GM18507 (cell line): ENCODE results near the gene CITED4.
A peak's percentile ranks its signal among the peaks of the same experiment; 100 is the strongest.

Experiments
- DNase-seq: peaks from one replicate; pipeline ENCODE4 v3.0.0; 2011; ENCODE audit warnings: low read depth; ENCODE audit not compliant: insufficient read length; ENCODE audit errors: extremely low spot score
- FAIRE-seq: peaks from 2 replicates; lab custom pipeline; 2011; peaks lifted over from hg19 to GRCh38; lab: Jason Lieb, UNC

CITED4 gene

DNA sequence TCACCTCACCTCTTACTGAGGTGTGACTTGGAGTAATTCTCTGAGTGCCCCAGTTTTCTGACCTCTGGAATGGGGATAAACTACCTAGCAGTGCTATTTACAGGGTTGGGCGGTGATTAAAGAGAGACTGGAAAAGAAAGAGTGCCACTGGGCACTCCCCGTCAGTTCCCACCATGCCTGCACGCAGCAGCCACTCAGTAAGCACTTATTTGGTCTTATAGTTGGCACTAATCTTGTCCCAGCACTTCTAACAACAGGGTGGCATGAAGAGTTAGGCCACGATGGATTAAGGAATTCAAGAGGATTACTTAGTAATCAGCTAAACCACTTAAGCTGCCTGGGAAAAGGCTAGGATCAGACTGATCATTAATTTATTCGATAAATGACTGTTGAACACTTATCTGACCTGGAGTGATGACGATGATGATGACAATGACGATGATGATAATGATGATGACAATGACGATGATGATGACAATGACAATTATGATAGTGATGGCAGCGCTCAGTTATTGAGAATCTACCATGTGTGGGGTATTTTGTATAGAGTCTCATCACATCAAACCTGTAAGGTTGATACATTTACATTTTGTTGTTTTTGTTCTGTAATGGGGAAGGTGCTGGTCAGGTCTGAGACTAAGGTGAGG is 5.4 kb downstream of the CITED4 start:
- no peak for DNase-seq
- no peak for FAIRE-seq

DNA sequence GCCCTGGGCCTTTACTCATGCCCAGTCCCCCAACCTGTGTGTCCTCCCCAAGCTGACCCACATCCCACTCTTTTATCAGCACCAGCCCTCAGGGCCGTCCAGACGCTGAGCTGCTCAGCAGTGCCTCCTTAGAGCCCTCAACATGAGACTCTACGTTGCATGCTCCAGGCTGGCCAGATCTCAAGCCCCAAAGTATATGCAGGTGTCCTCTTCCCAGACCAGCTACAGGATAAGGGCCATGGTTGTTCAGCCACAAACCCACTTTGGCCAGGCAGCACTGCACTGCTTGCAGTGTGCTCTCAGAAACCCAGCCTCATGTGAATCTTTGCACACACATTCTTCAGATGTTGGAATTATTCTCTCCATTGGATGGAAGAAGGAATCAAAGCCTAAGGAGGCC is 6.0 kb downstream of the CITED4 start:
- DNase-seq: no peak
- no peak for FAIRE-seq

DNA sequence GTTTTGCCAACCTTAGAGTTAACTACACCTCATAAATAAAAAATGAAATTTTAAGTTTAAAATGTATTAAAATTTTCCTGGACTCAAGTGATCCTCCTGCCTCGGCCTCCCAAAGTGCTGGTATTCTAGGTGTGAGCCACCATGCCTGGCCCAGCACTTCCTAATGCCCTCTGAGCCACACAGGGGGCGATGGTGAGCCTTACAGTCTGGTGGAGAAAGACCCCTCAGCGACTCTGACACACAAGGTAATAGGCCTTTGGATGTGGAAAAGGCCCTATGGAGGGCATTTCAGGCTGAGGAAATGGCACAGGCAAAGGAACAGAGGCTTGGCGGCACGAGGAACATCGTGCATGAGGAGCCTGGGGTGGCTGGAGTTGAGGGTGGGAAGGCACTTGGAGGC is 6.7 kb downstream of the CITED4 start:
- no peak for DNase-seq
- FAIRE-seq: no peak

DNA sequence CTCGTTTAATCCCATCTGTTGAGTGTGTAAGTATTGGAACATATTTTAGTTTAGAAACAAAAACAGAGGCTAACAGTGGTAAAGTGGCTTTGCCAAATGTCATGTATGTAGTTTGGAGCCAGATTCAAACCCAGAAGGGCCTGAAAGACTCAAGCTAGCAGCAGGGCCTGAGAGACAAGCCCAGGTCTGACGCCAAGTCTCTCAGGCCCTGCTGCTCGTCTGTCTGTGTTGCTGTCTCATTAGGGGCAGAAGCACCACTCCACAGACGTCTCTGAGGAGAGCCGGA is 8.3 kb downstream of the CITED4 start:
- DNase-seq: no peak
- no peak for FAIRE-seq

DNA sequence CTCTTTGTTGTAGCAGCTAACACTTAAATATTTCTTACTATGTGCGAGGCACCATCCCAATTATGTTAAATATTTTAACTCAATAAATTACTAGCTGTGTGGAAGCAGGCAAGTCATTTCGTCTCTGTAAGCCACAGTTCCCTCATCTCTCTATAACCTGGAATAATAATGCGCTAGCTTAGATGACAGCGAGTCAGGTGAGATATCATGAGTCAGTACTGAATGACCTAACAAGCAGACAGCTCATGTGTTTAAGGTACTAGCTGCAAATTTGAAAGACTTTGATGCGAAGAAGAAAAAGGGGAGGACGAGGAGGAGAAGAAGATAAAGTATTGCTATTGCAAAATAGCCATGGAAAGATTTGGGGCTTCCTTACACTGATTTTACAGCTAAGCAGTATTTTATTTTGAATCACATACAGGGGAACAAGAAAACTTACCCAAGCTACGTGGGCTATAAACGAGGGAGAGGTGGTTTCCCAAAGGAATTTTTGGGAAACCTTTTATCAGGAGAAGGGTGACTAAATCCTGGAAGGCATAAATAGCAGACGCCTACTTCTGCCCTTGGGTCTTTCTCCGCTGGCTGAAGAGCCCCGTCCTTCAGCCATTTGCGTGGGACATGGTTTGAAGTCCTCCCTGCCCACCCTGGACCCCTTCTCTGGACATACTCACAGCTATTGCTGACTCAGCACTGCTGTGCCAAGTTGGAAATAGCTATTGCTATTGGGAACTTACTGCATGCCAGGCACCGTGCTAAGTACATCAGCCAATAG is 8.9 kb downstream of the CITED4 start:
- no peak for FAIRE-seq
- DNase-seq: no peak

DNA sequence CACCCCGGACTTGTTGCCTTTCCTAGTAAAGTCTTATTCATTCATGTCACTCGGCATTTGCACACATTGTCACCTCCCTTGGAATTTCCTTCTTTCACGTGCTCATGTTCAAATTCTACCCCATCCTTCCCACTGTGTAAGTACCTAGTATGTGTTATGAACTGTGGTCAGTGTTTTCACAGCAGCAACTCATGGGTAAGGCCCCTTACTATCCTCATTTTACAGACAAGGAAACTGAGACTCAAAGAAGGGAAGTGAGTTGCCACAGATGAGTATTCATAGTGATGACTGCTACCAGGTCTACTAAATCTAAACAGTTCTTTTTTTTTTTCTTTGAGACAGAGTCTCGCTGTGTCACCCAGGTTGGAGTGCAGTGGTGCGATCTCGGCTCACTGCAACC is 10.5 kb downstream of the CITED4 start:
- DNase-seq (no peak), FAIRE-seq (no peak)

DNA sequence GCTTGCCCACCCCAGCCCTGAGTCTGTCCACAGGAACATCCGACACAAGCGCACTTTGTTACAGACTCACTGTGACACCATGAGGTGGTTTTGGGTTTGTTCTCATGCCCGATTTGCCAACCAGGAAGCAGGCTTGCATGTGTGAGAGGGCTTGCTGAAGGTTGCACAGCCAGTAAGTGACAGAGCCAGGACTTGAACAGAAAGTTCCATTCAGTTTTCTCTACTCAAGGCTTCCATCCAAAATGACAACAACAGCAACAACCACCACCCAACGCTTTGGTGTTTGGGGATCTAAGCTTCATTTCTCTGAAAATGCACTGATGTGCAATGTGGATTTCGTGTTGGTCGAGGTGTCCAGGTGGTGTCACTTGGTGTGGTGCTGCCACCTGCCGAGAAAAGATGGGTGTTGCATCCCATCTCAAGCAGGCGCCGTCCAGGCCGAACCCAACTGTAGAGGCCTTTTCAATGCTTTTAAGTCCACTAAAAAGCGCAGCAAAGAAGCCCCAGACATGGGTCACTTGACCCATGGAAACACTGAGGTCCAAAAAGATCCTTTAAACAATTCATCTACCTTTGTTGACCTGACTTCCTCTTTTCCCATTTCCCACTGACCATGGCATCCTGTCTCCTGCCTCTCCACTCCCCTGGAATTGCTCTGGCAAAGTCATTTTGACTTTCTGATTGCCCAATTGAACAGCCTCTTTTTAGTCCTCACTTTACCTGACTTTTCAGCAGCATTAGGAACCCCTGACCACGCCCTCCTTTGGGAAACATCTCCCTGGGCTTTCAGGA is 12.2 kb downstream of the CITED4 start:
- FAIRE-seq (peak; percentile 84), DNase-seq (peak; percentile 60)

DNA sequence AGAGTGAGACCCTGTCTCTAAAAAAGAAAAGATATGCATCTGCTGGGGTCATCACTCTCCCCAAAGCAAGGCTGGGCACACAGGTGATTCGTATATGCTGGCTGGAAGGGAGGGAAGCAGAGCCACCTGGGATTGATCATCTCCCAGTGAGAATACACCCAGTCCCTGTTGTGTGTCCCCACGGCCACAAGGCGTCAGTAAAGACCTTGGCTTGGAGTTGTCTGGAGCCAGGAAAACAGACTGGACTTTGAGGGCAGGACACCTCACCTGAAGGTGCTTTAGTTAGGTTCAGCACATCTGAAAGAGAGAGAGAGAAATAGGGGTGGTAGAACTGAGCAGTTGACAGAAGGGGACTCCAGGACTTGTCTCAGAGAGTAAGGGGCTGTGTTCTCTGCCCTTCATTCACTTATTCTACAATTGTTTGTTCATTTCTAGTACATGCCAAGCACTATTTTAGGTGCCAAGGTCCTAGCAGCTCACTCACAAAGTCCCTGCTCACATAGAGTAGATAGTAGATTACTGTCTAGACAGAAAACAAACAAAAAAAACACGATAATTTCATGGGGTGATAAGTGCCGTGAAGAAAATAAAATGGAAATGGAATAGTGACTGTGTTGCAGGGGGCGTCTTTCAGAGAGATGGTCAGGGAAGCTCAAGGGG is 13.5 kb downstream of the CITED4 start:
- FAIRE-seq: no peak
- no peak for DNase-seq

DNA sequence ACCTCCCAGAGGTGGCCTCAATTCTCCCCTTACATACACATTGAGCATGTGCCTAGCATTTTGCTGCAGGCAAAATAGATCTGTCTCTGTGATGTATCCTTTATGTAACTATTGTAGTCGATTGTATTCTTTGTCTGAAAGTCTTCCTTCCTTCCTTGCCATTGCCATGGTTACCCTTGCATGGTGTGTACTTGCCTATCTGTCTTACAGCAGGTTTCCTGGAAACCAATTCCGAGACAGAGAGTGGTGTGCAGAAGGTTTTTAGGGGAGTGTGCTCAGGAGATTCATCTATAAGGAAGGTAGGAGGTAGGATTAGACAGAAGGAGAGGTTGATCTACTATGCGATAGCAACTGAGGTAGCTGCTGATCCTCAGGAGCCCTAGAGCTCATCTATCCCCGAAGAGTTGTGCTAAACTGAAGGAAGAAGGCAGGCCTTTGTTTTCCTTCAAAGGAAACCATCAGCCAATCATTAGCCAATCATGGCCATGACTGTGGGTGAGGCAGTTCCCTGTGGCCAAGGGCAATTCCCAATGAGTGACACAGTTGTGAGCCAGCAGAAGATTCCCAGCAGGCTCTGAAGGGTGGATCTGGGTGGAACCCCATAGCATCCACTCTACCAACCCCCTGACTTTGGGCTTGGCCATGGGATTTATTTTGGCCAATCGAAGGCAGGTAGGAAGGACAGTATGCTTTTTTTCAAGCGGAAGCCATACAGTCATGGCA is 15.0 kb downstream of the CITED4 start:
- FAIRE-seq (no peak), DNase-seq (no peak)

DNA sequence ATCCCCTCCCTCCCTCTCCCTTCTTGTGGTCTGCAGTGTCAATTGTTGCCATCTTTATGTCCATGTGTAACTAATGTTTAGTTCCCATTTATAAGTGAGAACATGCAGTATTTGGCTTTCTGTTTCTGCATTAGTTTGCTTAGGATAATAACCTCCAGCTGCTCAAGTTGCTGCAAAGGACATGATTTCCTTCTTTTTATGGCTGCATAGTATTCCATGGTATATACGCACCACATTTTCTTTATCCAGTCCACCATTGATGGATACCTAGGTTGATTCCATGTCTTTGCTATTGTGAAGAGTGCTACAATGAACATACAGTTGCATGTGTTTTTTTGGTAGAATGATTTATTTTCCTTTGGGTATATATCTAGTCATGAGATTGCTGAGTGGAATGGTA is 16.3 kb downstream of the CITED4 start:
- FAIRE-seq (no peak), DNase-seq (no peak)

DNA sequence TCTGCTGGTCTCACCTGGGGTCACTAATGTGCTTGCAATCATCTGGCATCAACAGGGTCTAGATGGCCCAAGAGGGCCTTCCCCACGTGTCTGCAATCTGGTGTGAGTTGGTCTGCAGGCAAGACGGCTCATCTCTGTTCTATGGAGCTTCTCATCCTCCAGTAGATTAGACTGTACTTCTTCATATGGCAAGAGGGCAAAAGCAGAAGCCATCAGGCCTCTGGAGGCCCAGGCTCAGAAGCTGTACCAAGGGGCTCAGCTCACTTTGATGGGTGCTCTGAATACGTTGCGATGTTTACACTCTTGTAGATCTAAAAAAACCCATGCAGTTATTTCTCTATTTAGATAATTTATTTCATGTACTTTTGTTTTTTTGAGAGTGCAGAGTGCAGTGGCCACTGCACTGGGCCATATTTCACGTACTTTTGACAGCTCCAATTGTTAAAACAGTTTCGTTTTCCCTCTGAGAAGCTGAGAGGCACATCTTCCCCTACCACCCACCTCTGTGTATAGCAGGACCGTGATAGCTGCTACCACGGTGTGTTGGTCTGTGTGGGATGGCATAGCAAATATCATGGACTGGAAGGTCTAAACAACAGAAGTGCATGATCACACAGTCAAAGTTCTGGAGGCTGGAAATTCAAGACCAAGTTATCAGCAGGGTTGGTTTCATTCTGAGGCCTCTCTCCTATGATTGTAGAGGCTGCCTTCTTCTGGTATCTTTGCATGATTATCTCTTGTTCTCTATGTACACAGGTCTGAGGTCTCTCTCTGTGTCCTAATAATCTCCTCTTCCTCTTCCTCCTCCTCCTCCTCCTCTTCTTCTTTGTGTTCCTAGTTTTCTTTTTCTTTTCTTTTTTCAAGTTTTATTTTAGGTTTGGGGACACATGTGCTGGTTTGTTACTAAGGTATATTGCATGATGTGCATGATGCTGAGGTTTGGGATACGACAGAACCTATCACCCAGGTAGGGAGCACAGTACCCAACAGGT is 17.0 kb downstream of the CITED4 start:
- FAIRE-seq (no peak), DNase-seq (no peak)

DNA sequence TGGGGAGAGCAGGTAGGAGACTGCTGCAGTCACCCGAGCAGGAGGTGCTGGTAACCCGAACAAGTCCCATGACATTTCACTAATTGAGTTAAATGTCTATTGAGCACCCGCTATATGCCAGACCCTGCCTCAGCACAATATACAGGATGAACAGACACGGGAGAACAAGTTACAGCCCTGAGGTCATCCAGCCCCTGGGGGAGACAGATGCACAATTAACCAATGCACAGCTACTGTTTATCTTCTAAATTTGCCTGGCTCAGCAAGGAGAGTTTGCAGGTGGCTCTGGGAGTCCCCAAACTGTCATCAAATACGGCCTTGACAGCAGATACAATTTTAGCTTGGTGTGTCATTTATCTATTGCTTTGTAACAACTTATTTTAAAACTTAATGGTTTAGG is 18.1 kb downstream of the CITED4 start:
- DNase-seq: no peak
- FAIRE-seq: no peak

DNA sequence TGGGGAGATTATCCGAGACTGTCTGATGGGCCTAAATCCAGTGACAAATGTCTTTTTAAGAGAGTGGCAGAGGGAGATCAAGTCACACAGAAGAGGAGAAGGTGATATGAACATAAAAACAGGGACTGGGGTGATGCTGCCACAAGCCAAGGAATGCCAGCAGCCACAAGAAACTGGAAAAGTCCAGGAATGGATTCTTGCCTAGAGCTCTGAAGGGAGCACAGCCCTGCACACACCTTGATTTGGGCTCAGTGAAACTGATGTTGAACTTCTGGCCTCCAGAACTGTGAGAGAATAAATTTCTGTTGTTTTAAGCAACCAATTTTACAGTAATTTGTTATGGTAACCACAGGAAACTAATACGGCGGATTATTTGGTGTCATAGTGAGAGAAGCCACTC is 19.5 kb downstream of the CITED4 start:
- FAIRE-seq (no peak), DNase-seq (no peak)

DNA sequence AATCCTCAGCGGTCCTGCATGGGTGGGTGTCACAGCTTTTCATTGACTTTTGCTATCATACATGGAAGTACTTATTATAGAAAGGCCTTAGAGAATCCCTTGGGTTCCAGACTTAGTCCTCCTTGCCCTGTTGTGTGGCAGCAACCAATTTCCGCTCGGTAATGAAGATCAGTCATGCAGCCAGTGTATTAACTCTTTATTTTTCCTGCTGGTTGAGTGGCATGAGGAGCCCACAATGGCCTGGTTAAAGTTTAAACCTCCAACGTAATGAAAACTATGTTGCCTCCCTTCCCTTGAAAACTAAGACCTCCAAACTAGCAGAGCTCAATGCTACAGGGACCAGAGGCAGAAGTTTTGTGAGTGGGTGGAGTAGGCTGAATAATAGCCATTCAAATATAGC is 20.0 kb downstream of the CITED4 start:
- no peak for FAIRE-seq
- no peak for DNase-seq

DNA sequence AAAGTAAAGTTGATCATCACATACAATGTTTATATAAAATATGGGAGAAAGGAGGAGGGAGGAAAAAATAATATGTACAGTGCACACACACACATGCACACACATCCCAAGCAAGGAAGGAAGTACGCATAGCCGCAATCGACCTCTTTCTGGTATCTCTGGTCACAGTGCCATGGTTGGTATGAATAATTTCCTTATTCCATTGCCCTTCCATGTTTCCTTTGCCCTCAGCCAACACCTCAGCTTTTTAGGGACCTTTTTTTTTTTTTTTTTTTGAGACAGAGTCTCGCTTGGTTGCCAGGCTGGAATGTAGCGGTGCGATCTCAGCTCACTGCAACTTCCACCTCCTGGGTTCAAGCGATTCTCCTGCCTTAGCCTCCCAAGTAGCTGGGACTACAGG is 20.6 kb downstream of the CITED4 start:
- FAIRE-seq (no peak), DNase-seq (no peak)

DNA sequence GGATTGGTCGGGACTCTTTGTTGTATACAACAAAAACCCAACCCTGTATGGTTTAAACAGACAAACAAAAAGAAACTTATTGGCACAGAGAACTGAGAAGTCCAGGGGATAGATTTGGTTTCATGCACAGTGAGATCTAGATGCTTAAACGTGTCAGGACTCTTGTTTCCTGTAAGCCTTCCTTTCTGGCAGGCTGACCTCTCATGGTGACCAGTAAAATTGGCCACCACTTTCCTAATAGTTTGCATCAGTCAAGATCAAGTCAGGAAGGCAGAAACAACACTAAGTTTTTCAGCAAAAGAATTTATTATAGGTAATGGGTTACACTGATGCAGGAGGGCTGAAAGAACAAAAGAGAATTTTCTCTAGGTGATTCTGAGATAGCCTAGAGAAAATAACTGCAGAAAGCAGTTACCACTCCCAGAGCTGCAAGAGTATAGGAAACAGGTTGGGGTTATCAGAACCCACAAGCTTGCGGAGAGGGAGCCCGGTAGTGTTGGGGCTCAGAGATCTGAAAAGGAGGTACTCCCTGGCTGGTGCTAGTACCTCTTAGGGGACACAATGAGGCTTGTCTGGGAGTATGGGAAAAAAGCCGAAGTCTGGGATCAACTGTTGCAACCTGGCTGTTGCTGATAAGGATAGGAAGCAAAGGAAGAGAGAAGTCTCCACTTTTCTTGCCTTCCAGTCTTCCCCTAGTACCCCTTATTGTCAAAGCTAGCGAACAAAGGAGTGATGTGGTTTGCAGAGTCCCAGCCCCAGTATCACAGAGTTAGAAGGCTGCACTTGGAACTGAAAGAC is 21.4 kb downstream of the CITED4 start:
- no peak for DNase-seq
- FAIRE-seq: peak; percentile 67

DNA sequence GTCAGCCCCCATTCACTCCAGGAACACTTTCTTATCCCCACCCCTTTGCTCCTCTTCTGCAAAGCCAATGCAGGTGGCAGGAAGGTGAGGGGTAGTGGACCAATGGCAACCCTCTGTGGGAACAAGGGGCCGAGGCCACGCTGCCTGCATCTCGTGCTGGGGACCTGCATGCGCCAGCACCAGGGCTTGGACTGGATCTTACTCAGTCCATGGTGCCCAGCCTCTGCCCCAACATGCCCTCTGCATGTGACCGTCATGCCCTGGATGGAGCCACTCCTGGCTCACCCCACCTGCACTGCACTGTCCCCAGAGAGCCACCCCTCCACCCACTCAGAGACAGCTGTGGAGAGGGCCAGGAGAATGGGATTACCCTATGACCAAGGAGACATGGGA is 22.2 kb downstream of the CITED4 start:
- DNase-seq: no peak
- no peak for FAIRE-seq
